PC-3 (cell line): Measurements from ENCODE around the gene MYH9. TPM values are rescaled to one million over a fixed set of nuclear protein-coding genes. Genes with fewer than 3 reads are reported as not detected.
A peak's percentile ranks its signal among the peaks of the same experiment; 100 is the strongest.

Experiments
- ATAC-seq: fragments of 200-7000 bp; cut with Tn5 transposase; 2 replicates; pipeline ENCODE4 v1.9.1; 2020; ENCODE audit warnings: mild to moderate bottlenecking, moderate library complexity
- BruUV-seq: library from RNA; stranded (reverse); fragments of 400-500 nt; replicated peaks from 2 replicates; lab custom pipeline; 2021; lab: Mats Ljungman, UMichigan
- CTCF ChIA-PET: fragments of 300-600 bp; sonication (Branson Sonifier 250); formaldehyde crosslinking; loops from one replicate; lab custom pipeline; 2022; ENCODE audit warnings: antibody characterized with exemption; lab: Charles Lee
- POLR2A ChIA-PET: fragments of 300-600 bp; sonication (Branson Sonifier 250); formaldehyde crosslinking; loops from one replicate; lab custom pipeline; 2022; ENCODE audit warnings: antibody characterized with exemption; ENCODE audit not compliant: unreplicated experiment; lab: Charles Lee
- DNase-seq: peaks from one replicate; pipeline ENCODE4 v3.0.0-alpha.2; 2015
- H2AFZ ChIP-seq: fragments of 300-600 bp; sonication (generic); 2 replicates; pipeline ENCODE4 v1.6.0; 2016; ENCODE audit warnings: antibody characterized with exemption, low read length
- H3F3A ChIP-seq: fragments of 300-600 bp; sonication (generic); one replicate; pipeline ENCODE4 v1.6.0; 2017; ENCODE audit warnings: antibody characterized with exemption, low read length, control low read depth, mild to moderate bottlenecking; ENCODE audit not compliant: unreplicated experiment
- H3K27ac ChIP-seq: fragments of 300-600 bp; sonication (generic); 2 replicates; pipeline ENCODE4 v1.5.1; 2016; ENCODE audit warnings: mild to moderate bottlenecking, low read length
- H3K27me3 ChIP-seq: fragments of 300-600 bp; sonication (generic); 2 replicates; pipeline ENCODE4 v1.6.1; 2016; ENCODE audit warnings: low read length, mixed read lengths
- H3K36me3 ChIP-seq: fragments of 300-600 bp; sonication (generic); 2 replicates; pipeline ENCODE4 v1.6.1; 2016; ENCODE audit warnings: low read depth, mixed run types, low read length, mixed read lengths
- H3K4me1 ChIP-seq: fragments of 300-600 bp; sonication (generic); 2 replicates; pipeline ENCODE4 v1.5.1; 2016; ENCODE audit warnings: low read length; ENCODE audit not compliant: insufficient read depth
- H3K4me2 ChIP-seq: fragments of 300-600 bp; sonication (generic); 2 replicates; pipeline ENCODE4 v1.6.0; 2016; ENCODE audit warnings: low read length
- H3K4me3 ChIP-seq: fragments of 300-600 bp; sonication (generic); 2 replicates; pipeline ENCODE4 v1.5.1; 2016; ENCODE audit warnings: mild to moderate bottlenecking, low read length, mixed read lengths
- H3K79me2 ChIP-seq: fragments of 300-600 bp; sonication (generic); 2 replicates; pipeline ENCODE4 v1.6.1; 2017; ENCODE audit warnings: low read length, mixed read lengths
- H3K9ac ChIP-seq: fragments of 300-600 bp; sonication (generic); 2 replicates; pipeline ENCODE4 v1.6.0; 2016; ENCODE audit warnings: mild to moderate bottlenecking, low read length
- H3K9me2 ChIP-seq: fragments of 300-600 bp; sonication (generic); replicated peaks from 2 replicates; pipeline ENCODE4 v1.6.1; 2016; ENCODE audit warnings: mixed run types, low read length, mixed read lengths
- H3K9me3 ChIP-seq: fragments of 300-600 bp; sonication (generic); 2 replicates; pipeline ENCODE4 v1.6.1; 2016; ENCODE audit warnings: low read length, mixed read lengths
- H4K20me1 ChIP-seq: fragments of 300-600 bp; sonication (generic); 2 replicates; pipeline ENCODE4 v1.6.1; 2016; ENCODE audit warnings: low read length, mixed read lengths
- EZH2 ChIP-seq: fragments of 300-600 bp; sonication (generic); IDR thresholded peaks from one replicate; pipeline ENCODE4 v1.6.1; 2017; ENCODE audit warnings: antibody characterized with exemption, mild to moderate bottlenecking, low read length; ENCODE audit not compliant: unreplicated experiment
- EZH2phosphoT487 ChIP-seq: fragments of 300-600 bp; sonication (generic); IDR thresholded peaks from 2 replicates; pipeline ENCODE4 v1.6.1; 2018; ENCODE audit warnings: mild to moderate bottlenecking, antibody characterized with exemption, low read length, borderline replicate concordance
- intact Hi-C: fragments of 100-400 bp; cut with micrococcal nuclease; formaldehyde crosslinking; loops from 2 replicates; pipeline ENCODE4 v1.9.0; 2023
- total RNA-seq: library from RNA; depleted of rRNA; stranded (reverse); fragments of >200 nt; gene quantifications from 2 replicates; pipeline ENCODE4 v1.2.3, GENCODE V29; 2014
- TF ChIP-seq, protein P1 (sequence below): fragments of 300-600 bp; sonication (generic); conservative IDR thresholded peaks from 2 replicates; pipeline ENCODE4 v1.5.1; 2017; ENCODE audit warnings: antibody characterized with exemption, low read depth, mild to moderate bottlenecking, low read length

The MYH9 gene
- total RNA-seq, 1 experiment from 2014 or later, result 357 TPM

DNA sequence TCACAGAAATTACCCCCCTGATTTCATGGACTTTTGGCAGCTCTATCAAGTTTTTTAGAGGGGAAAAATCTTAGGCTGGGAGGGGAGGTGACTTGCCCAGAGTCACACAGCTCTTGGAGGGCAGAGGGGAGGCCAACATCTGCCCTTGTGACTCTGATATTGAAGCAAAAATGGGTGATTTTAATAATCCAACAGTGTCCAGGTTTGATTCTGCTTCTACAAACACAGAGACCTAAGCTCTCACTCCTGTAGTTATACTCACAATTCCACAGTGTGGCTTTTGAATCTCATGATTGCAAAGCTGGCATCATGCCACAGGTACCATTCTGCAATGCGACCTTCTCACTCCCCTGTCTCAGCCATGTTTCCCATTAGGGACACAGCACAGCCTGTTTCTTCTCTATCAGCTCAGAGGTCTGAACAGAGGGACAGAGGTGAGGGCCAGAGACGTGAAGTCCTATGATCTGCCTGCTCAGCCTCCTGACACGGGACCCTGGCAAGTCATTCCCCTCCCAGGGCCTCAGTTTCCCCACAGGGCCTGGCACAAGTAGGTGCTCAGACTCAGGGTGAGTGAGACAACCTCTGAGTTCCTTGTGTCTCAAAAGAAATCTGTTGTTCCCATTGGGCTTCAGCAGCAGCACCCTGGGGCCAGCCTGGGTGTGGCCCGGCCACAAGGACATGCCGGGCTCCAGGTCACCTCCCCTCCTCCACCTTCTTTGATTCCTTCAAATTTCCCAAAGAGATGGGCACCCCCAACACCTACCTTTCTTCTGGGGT is 149.2 kb downstream of the MYH9 start:
- DNase-seq (no peak), ATAC-seq (peak; percentile 18)
- Histone ChIP-seq H3F3A (no peaks in the 10 kb centered on the region), H3K36me3 (no peaks in the 10 kb centered on the region; the same call in 1 of the 2 replicates), H3K4me1 (peaks cover 18% of the 10 kb centered on the region), H3K9ac (peak overlapping the region; percentile 80), H3K9me3 (no peaks in the 10 kb centered on the region), H3K27ac (peak overlapping the region; percentile 59), H2AFZ (peak overlapping the region; percentile 92), H4K20me1 (no peaks in the 10 kb centered on the region), H3K9me2 (no peaks in the 10 kb centered on the region), H3K27me3 (no peaks in the 10 kb centered on the region), H3K79me2 (peaks cover 24% of the 10 kb centered on the region), H3K4me3 (peak overlapping the region; percentile 96), H3K4me2 (peak overlapping the region; percentile 98)
- ChIA-PET POLR2A (no interaction called here), CTCF (interaction anchor here (0.9 kb wide), 1 partner anchor 39 kb away, joined by 3 read pairs; no protein-coding TSS in a partner anchor)
- no TSS peak for BruUV-seq
- intact Hi-C loops, result loop anchor here (5.0 kb wide), 1 partner anchor 41 kb away; no protein-coding TSS in a partner anchor
- TF ChIP-seq EZH2, result no peak
- TF ChIP-seq EZH2phosphoT487, result no peak
- TF ChIP-seq, protein P1, sequence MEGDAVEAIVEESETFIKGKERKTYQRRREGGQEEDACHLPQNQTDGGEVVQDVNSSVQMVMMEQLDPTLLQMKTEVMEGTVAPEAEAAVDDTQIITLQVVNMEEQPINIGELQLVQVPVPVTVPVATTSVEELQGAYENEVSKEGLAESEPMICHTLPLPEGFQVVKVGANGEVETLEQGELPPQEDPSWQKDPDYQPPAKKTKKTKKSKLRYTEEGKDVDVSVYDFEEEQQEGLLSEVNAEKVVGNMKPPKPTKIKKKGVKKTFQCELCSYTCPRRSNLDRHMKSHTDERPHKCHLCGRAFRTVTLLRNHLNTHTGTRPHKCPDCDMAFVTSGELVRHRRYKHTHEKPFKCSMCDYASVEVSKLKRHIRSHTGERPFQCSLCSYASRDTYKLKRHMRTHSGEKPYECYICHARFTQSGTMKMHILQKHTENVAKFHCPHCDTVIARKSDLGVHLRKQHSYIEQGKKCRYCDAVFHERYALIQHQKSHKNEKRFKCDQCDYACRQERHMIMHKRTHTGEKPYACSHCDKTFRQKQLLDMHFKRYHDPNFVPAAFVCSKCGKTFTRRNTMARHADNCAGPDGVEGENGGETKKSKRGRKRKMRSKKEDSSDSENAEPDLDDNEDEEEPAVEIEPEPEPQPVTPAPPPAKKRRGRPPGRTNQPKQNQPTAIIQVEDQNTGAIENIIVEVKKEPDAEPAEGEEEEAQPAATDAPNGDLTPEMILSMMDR, result no peak

DNA sequence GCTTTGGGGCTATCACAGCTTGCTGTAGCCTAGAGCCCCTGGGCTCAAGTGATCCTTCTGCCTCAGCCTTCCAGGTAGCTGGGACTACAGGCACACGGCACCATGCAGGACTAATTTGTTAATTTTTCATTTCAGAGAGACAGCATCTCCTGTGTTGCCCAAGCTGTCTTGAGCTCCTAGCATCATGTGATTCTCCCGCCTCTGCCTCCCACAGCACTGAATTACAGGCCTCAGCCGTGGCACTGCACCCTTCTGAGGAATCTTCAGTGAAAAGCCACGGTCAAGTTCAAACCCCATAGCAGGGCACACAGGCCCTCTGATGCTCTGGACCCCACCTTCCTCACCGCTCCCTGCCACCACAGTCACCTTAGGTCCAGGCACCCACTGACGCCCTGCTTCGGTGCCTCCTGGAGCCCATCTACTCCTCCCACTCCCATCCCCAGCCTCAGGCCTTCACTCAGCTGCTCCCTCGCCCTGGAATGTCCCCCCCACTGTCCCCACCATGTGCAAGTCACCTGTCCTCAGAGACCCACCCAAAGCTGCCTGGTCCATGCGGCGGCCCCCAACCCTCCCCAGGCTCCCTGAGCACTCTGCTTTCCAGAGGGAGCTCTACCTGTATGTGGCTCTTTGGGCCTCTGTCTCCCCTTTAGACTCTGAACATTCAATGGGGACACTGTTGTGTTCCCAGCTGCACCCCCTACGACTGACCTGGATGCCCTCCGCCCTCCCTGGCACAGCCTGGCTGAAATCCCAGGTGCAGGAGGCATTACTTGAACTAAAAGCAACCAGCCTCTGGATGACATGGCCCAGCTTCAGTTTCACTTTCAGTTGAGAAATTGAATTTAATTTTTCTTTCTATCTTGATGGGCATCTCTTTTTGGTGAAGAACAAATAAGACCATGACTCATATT is 150.1 kb downstream of the MYH9 start:
- no peaks in the 10 kb centered on the region; the same call in 1 of the 2 replicates for H3K36me3 ChIP-seq
- H2AFZ ChIP-seq, result no peak overlapping the region
- peaks cover 24% of the 10 kb centered on the region for H3K79me2 ChIP-seq
- no peak overlapping the region for H3K27ac ChIP-seq
- H3K27me3 ChIP-seq, result no peaks in the 10 kb centered on the region
- H4K20me1 ChIP-seq, result no peaks in the 10 kb centered on the region
- intact Hi-C loops, result loop anchor here (5.0 kb wide), 1 partner anchor 40 kb away; no protein-coding TSS in a partner anchor
- DNase-seq, result peak; percentile 39
- no peak for TF ChIP-seq EZH2
- no peak for TF ChIP-seq EZH2phosphoT487
- TF ChIP-seq, protein P1, result no peak
- ChIA-PET POLR2A (no interaction called here), CTCF (no interaction called here)
- H3K4me2 ChIP-seq, result peak overlapping the region; percentile 98
- H3F3A ChIP-seq, result no peaks in the 10 kb centered on the region
- no peaks in the 10 kb centered on the region for H3K9me3 ChIP-seq
- ATAC-seq, result no peak
- H3K4me3 ChIP-seq, result peak overlapping the region; percentile 96
- no peaks in the 10 kb centered on the region for H3K9me2 ChIP-seq
- peaks cover 18% of the 10 kb centered on the region for H3K4me1 ChIP-seq
- no TSS peak for BruUV-seq
- H3K9ac ChIP-seq, result no peak overlapping the region
